GM10847 (cell line): ENCODE measurements around the gene IL17B.

Source experiments
- POLR2A ChIP-seq: IDR thresholded peaks from 2 replicates; pipeline ENCODE4 v1.6.1; 2011; ENCODE audit not compliant: insufficient read length; ENCODE audit errors: extremely low read depth

IL17B gene

DNA sequence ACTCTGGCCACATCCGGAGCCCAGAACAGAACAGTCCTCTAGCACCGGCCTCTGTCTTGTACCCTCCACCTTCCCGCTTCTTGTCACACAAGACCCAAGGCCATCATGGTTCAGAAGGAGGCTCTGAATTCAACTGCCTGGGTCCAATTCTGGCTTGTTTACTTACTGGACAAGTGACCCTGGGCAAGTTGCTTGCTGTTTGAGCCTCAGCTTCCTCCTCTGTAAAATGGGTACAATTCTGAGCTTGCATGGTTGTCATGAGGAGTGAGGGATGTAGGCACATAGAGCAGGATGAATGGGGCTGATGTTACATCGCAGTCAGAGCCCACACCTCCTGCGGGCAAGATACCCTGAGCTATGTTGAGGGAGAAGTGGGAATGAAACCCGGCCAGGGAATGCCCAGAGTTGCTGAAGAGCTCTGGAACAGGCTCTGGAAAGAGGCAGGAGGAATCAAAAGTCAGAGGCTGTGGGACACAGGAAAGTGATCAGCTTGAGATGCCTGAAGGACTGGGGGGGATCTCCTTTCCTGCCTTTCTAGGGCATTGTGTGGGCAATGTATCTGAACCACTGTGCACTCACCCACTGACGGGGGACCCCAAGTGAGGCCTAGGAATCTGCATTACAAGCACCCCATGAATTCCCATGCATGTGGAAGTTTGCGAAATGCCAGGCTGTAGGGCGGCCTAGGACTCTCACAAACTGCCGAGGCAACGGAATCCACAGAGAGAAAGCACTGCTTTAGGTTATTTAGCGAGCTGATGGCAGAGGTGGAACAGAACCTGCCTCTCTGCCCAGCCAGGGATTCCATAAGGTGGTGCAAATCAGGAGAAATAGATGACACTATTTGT is 29.4 kb upstream of the IL17B start:
- no peak for TF ChIP-seq POLR2A

DNA sequence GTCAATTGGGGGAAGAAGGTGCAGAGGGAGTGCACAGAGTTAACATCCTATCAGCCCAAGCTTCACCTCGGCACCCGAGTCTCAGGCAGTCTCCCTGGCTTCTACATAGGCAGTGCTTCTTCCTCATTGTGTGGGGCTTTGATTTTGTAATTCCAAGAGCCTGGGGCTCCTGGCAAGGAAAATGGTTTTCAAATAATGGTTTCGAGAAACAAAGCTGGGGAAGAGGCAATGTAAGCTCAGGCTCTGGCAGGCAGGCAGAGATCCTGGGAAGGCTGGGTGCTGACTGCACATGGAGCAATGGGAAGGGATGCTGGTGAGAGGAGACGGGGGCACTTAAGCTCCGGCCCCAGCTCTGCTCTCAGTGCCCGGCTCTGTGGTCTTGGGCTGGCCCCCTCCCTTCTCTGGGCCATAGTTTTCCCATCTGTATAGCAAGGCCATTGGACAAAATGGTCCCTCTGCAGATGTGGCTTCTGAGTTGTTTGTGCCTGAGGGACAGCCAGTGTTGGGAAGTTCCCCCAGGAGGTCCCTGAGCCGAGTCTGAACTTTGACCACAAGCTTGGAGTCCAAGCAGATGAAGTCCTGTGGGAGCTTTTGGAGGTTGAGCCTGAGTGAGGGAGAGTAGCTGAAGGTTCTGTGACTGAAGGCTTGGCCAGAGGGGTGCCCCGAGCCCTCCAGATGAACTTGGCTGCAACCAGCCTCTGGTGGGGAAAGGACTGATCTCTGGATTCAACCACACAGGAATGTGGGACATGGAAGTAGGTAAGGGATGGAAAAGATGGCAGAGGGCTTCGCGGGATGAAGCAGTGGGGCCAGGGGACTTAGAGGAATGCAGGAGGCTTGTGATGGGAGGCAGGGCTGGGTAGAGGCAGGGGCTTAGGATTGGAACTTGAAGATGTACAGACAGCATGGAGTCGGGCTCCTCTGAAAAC is 28.5 kb upstream of the IL17B start:
- no peak for TF ChIP-seq POLR2A

DNA sequence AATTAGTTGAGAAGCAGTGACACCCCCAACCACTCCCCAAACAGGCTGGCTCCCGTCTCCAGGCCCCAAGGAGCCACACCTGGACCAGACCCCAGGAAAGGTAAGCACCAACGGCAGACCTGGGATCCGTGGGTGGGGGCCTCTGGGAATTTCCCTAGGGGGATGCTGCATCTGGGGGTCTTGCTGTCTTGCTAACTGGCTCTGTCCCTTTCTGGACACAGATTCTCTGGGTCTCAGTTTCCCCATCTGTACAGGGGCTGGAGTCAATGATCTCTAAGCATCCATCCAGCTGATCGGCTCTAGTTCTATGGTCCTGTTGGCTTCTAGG is 27.9 kb upstream of the IL17B start:
- TF ChIP-seq POLR2A: no peak

DNA sequence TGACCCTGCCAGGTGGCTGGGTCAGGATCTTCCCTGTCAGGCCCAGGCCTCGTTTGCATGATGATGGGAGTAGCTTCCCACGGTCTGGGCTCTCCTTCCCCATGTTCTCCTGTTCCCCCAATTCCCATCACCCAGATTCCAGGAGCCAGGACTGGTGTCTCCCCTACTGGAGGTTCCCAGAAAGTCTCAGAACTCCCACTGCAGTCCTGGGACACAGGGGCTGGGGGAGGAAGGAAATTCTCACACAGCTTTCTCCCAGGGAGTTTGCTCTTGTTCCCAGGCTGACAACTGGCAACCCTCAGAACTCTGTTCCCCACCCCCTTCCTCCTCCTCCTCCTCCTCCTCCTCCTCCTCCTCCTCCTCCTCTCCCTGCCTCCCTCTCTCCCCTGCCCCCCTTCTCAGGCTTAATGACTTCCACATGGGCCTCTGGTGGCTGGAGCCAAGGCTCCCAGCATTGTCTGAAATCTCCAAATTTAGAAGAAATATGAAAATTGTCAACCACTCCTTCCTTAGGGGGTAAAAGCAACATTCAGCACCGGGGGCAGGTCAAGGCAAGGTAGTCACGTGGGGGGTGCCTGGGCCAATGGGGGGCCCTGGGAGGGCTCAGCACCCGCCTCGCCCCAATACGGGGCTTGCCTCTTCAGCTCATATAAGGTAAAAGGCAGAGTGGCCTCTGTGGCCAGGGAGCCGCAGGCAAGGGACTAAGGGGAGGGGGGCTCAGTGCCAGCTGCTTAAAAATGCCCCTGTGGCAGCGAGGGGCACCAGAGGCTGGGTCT is 27.3 kb upstream of the IL17B start:
- TF ChIP-seq POLR2A: no peak

DNA sequence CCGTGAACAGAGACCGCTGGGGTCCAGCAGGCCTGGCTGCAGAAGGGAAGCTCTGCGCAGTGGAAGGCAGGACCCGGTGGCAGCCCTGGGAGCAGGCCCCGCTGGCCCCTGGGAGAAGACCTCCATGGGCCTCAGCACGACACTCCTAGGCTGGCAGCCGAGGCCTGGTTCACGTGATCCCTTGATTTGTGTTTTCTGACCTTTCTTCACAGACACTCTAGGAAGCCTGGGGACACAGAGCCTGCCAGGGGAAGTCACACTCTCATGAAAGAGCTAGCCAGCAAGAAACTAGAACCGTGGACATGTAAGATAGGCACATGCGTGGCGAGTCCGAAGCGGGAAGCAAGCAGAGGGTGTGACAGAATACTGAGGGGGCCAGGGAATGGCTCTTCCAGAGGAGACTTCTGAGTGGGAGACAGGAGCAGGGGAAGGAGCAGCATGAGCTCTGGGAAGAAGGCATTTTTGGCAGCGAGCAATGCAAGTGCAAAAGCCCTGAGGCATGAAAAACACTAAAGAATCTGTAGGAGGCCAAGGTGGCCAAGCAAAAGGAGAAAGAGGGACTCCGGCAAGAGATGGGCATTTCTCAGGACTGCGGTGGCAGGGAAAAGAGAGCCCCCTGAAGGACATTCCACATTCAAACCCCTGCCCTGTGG is 26.6 kb upstream of the IL17B start:
- no peak for TF ChIP-seq POLR2A

DNA sequence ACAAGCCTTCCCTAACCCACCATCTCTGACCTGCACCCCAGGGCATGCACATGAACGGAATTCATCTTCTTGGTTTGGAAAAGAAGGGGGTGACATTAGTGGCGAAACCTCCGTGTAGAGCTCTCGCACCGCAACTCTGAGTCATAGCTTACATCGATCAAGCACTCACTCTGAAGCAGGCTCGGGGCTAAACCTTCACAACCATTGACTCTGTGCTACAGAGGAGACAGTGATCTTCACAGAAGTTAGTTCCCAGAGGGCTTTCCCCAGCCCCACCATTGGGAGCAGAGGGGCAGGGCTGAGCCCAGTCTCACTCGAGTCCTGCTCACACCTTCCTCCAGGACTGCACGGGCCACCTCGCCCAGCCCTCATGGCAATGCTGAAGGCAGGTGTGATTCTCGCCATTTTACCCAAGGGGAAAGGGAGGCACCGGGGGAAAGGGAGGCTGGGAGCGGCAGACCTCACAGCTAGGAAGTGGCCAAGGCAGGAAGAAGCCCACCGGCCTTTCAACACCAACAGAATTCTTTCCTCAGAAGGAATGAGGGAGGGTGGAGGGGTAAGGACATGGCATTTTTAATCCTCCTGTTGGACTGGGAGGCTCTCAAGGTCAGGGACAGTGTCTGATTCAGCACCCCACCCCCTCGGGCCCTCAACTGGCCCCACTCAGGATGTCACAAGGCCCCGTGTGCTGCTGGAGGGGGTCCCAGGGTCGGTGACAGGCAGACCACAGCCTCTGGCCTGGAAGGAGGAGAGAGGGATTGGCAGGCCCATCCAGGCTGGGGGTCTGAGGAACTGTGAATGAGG is 25.9 kb upstream of the IL17B start:
- TF ChIP-seq POLR2A: no peak

DNA sequence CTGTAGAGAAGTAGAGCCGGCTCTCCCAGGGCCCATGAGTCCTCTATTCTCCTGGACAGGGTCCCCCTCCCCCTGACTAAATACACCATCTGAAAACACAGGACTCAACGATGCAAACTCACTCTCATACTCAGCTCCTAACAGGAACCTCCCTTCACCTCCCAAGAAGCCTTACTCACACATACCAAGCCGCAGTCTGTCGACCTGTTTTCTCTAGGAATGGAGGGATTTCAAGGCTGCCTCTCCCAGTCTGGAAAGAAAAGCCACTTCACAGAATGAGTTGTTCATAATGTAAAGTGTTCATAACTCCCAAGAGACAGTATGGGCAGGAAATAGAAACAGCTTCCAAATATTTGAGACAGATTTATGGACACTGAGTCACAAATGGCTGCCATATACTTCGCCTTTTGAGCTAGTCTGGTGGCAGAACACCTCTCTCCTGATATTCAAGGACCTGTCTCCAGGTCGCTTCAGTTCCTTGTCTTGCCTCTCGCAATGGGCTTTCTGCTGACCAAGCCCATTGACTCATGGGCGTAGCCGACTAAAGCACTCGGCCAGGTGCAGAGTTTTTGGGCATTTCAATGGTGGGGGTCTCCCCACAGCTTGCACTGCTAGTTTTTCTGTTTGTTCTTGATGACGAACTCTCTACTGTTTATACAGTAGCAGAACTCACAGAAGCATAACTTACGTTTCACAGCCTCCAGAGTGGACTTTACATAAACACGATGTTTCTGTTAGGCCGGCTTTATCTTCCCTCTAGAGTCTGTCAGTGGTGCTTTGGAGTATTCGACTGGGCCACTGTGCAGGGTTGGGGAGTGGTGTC is 25.0 kb upstream of the IL17B start:
- no peak for TF ChIP-seq POLR2A

DNA sequence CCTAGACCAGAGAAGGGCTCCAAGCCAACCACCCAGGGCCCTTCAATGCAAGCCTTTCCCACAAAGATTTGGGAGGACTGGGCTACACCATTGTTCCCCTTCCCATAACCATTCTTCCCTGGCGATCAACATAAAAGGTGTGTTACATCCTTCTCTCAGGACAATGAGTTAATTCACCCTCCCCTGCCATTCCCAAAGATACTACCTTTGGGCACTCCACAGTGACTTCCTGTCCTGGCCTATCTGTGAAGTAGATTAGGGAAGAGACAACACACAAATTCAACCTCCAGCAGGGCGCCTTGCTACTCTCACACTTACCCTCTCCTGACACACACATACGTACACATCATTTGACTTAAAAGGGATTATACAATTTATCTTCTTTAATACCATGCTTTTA is 23.2 kb upstream of the IL17B start:
- TF ChIP-seq POLR2A: no peak

DNA sequence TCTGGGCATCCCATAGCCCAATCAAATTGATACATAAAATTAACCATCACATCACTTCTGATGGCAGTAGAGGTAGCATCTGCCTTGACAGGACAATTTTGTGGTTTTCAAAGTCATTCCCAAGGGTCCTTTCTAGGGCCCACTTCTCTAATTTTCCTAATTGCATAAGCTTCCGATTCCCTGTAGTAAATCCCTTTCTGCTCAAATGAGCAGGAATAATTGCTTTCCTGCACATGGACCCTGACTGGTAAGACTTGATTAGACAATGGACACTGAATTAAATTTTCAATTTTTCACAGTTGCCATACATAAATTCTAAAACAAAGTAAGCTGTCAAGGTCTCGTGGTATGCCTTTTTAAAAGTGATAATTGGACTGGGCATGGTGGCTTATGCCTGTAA is 22.0 kb upstream of the IL17B start:
- TF ChIP-seq POLR2A: no peak

DNA sequence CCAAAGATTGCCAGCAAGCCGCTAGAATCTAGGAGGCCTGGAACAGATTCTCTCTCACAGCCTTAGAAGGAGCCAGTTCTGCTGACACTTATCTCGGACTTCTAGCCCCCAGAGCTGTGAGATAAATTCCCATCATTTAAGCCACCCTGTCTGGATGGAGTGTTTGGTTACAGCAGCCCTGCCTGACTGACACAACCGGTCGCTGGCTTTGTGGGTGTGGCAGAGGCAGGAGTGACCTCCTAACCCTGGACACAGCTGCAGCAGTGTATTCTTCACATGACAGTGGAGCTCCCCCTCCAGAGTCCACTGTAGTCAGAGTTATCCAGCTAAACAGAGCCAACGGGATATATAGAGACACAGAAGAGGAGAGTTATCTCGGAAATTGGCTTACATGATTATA is 21.2 kb upstream of the IL17B start:
- TF ChIP-seq POLR2A: no peak

DNA sequence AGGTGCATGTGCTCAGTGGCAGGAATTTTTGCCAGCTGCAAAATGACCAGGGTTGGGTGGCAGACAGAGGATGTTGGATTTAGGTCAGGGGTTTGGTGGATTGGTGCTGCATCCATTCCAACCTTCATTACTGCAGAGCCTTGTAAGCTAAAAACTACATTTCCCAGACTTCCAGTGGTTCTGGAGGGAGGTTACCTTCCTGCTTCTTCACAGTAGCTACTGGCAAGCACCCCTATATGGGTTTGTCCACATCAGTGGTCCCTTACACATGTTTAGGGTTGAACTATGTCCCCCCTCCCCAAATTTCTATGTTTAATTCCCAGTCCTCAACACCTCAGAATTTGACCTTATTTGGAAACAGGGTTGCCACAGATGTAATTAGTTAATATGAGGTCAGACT is 20.7 kb upstream of the IL17B start:
- no peak for TF ChIP-seq POLR2A

DNA sequence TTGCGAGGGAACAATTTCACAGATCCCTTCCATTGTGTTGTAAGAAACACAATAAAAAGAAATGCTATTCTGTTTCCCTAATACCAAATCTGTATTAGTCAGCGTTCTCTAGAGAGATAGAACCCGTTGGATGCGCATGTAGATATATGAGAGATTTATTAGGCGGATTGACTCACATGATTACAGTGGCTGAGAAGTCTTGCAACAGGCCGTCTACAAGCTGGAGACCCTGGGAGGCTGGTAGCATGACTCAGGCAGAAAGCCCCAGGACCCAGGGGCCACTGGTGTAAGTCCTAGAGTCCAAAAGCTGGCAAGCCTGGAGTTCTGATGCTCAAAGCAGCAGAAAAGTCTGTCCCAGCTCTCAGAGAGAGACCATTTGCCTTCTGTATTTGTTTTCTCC is 18.4 kb upstream of the IL17B start:
- no peak for TF ChIP-seq POLR2A

DNA sequence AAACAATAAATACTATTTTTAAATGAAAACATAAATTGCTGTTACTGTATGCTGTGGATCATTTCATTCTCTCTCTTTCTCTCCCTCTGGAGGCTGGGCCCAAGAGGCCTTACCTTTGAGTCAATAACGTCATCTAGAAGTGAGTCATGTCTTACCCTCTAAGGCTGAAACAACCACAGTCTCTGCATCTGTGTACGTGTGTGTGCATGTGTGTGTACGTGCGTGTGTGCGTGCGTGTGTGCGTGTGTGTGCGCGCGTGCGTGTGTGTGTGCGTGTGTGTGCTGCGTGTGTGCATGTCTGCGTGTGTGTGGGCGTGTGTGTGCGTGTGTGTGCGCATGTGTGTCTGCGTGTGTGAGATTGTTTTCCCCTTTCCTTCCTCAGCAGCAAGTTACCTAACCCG is 13.6 kb upstream of the IL17B start:
- TF ChIP-seq POLR2A: no peak
